BE2C (cell line): ENCODE results near the gene COL4A2.

ENCODE experiments used
- DNase-seq: peaks from one replicate; pipeline ENCODE4 v3.0.0-alpha.2; 2020
- H3K27me3 ChIP-seq: fragments of 250-450 bp; sonication (Bioruptor Pico); 2 replicates; pipeline ENCODE4 v1.5.1; 2020; ENCODE audit warnings: mild to moderate bottlenecking
- H3K36me3 ChIP-seq: fragments of 250-450 bp; sonication (Bioruptor Pico); 2 replicates; pipeline ENCODE4 v1.5.1; 2020; ENCODE audit warnings: mild to moderate bottlenecking
- H3K4me1 ChIP-seq: fragments of 250-450 bp; sonication (Bioruptor Pico); 2 replicates; pipeline ENCODE4 v1.5.1; 2020
- H3K4me3 ChIP-seq: 2 replicates; pipeline ENCODE4 v1.5.1; 2011; ENCODE audit warnings: low read depth, low read length
- H3K9me3 ChIP-seq: fragments of 250-450 bp; sonication (Bioruptor Pico); 2 replicates; pipeline ENCODE4 v1.5.1; 2020
- CTCF ChIP-seq: IDR thresholded peaks from 2 replicates; pipeline ENCODE4 v1.5.1; 2012; ENCODE audit warnings: mild to moderate bottlenecking, low read depth, low read length

The COL4A2 gene

GRCh38 chr13:110366733-110367132, 59.6 kb downstream of the COL4A2 start:
- Histone ChIP-seq H3K27me3 (peaks cover 3% of the 10 kb centered on the region; the same call in 1 of the 2 replicates), H3K4me1 (no peaks in the 10 kb centered on the region; the same call in 1 of the 2 replicates), H3K36me3 (no peaks in the 10 kb centered on the region), H3K4me3 (no peak overlapping the region), H3K9me3 (no peaks in the 10 kb centered on the region)
- TF ChIP-seq CTCF = no peak
- DNase-seq = no peak

- no peaks in the 10 kb centered on the region for H3K9me3 ChIP-seq
- peaks cover 5% of the 10 kb centered on the region; the same call in 1 of the 2 replicates for H3K27me3 ChIP-seq
- no peak overlapping the region for H3K4me3 ChIP-seq
- H3K36me3 ChIP-seq = no peaks in the 10 kb centered on the region
- no peak for DNase-seq
- no peak for TF ChIP-seq CTCF
- H3K4me1 ChIP-seq = no peaks in the 10 kb centered on the region; the same call in 1 of the 2 replicates
These were observed 60.5 kb downstream of the COL4A2 start for GRCh38 chr13:110367620-110368019.

- no peak for TF ChIP-seq CTCF
- no peaks in the 10 kb centered on the region for H3K36me3 ChIP-seq
- H3K4me3 ChIP-seq = no peak overlapping the region
- no peaks in the 10 kb centered on the region; the same call in 1 of the 2 replicates for H3K4me1 ChIP-seq
- peaks cover 5% of the 10 kb centered on the region; the same call in 1 of the 2 replicates for H3K27me3 ChIP-seq
- no peak for DNase-seq
- no peaks in the 10 kb centered on the region for H3K9me3 ChIP-seq
These were observed 61.3 kb downstream of the COL4A2 start for GRCh38 chr13:110368408-110368807.

GRCh38 chr13:110369400-110369799, 62.3 kb downstream of the COL4A2 start:
- DNase-seq = no peak
- Histone ChIP-seq H3K36me3 (no peaks in the 10 kb centered on the region), H3K9me3 (no peaks in the 10 kb centered on the region), H3K27me3 (peaks cover 10% of the 10 kb centered on the region; the same call in 1 of the 2 replicates), H3K4me3 (no peak overlapping the region), H3K4me1 (no peaks in the 10 kb centered on the region; the same call in 1 of the 2 replicates)
- TF ChIP-seq CTCF = no peak

- no peaks in the 10 kb centered on the region for H3K9me3 ChIP-seq
- no peak for TF ChIP-seq CTCF
- no peaks in the 10 kb centered on the region for H3K36me3 ChIP-seq
- H3K4me1 ChIP-seq = no peaks in the 10 kb centered on the region; the same call in 1 of the 2 replicates
- H3K27me3 ChIP-seq = peaks cover 13% of the 10 kb centered on the region
- no peak overlapping the region for H3K4me3 ChIP-seq
- peak; percentile 57 for DNase-seq
These were observed 64.7 kb downstream of the COL4A2 start for GRCh38 chr13:110371550-110372465.

- Histone ChIP-seq H3K36me3 (no peaks in the 10 kb centered on the region), H3K4me1 (no peaks in the 10 kb centered on the region; the same call in 1 of the 2 replicates), H3K27me3 (peaks cover 13% of the 10 kb centered on the region), H3K4me3 (no peak overlapping the region), H3K9me3 (no peaks in the 10 kb centered on the region)
- no peak for TF ChIP-seq CTCF
- DNase-seq = no peak
These were observed 65.6 kb downstream of the COL4A2 start for GRCh38 chr13:110372676-110373075.
